SU-DHL-6 (cell line): ENCODE data around the gene MMP14.
A peak's percentile ranks its signal among the peaks of the same experiment; 100 is the strongest.

Experiments
- H2AFZ ChIP-seq: fragments of 200-600 bp; sonication (generic); 2 replicates; pipeline ENCODE4 v1.6.1; 2014; ENCODE audit warnings: low read depth, mild to moderate bottlenecking, moderate library complexity, mixed read lengths, antibody characterized with exemption, low read length; ENCODE audit not compliant: severe bottlenecking
- H3F3A ChIP-seq: fragments of 200-600 bp; shearing (Covaris generic); 2 replicates; pipeline ENCODE4 v1.6.0; 2016; ENCODE audit warnings: antibody characterized with exemption, mild to moderate bottlenecking; ENCODE audit not compliant: insufficient read depth
- H3K27ac ChIP-seq: fragments of 200-600 bp; sonication (generic); 2 replicates; pipeline ENCODE4 v1.5.1; 2016; ENCODE audit warnings: low read depth, mild to moderate bottlenecking, low read length, moderate library complexity, mixed read lengths
- H3K27me3 ChIP-seq: fragments of 200-600 bp; sonication (generic), shearing (Covaris generic); 2 replicates; pipeline ENCODE4 v1.6.0; 2014; ENCODE audit warnings: mild to moderate bottlenecking, low read length
- H3K36me3 ChIP-seq: fragments of 200-600 bp; sonication (generic); 2 replicates; pipeline ENCODE4 v1.6.1; 2014; ENCODE audit warnings: mild to moderate bottlenecking, low read length, mixed read lengths
- H3K4me2 ChIP-seq: fragments of 300-600, 200-600 bp; shearing (Covaris generic), sonication (generic); 2 replicates; pipeline ENCODE4 v1.6.0; 2014; ENCODE audit warnings: low read length, low read depth, mild to moderate bottlenecking; ENCODE audit not compliant: poor library complexity, severe bottlenecking
- H3K4me3 ChIP-seq: fragments of 200-600 bp; sonication (generic); 2 replicates; pipeline ENCODE4 v1.5.1; 2014; ENCODE audit warnings: antibody characterized with exemption, low read length, mild to moderate bottlenecking, mixed read lengths; ENCODE audit not compliant: insufficient read depth, poor library complexity, severe bottlenecking
- H3K79me2 ChIP-seq: fragments of 200-600 bp; sonication (generic); 2 replicates; pipeline ENCODE4 v1.6.1; 2014; ENCODE audit warnings: mild to moderate bottlenecking, low read length, moderate library complexity; ENCODE audit not compliant: insufficient read depth
- H3K9ac ChIP-seq: fragments of 200-600 bp; sonication (generic); 2 replicates; pipeline ENCODE4 v1.7.0; 2014; ENCODE audit warnings: mild to moderate bottlenecking, low read length
- H3K9me2 ChIP-seq: fragments of 200-600 bp; sonication (generic); replicated peaks from 2 replicates; pipeline ENCODE4 v1.6.1; 2014; ENCODE audit warnings: low read length; ENCODE audit not compliant: insufficient read depth
- H3K9me3 ChIP-seq: fragments of 200-600 bp; sonication (generic); 2 replicates; pipeline ENCODE4 v1.6.1; 2014; ENCODE audit warnings: low read length, mixed read lengths; ENCODE audit not compliant: insufficient read depth
- H4K20me1 ChIP-seq: fragments of 200-600 bp; sonication (generic); 2 replicates; pipeline ENCODE4 v1.6.1; 2014; ENCODE audit warnings: low read depth, mild to moderate bottlenecking, antibody characterized with exemption, low read length, moderate library complexity, mixed read lengths
- EZH2phosphoT487 ChIP-seq: fragments of 200-600 bp; sonication (generic), shearing (Covaris generic); conservative IDR thresholded peaks from 2 replicates; pipeline ENCODE4 v1.6.1; 2018; ENCODE audit warnings: mild to moderate bottlenecking, antibody characterized with exemption, low read length, moderate library complexity, mixed read lengths
- TF ChIP-seq, protein P1 (sequence below): fragments of 200-600 bp; sonication (generic); IDR thresholded peaks from one replicate; pipeline ENCODE4 v1.5.1; 2017; ENCODE audit warnings: antibody characterized with exemption, mild to moderate bottlenecking, low read length, moderate library complexity; ENCODE audit not compliant: insufficient read depth, poor library complexity, severe bottlenecking

MMP14 gene

DNA sequence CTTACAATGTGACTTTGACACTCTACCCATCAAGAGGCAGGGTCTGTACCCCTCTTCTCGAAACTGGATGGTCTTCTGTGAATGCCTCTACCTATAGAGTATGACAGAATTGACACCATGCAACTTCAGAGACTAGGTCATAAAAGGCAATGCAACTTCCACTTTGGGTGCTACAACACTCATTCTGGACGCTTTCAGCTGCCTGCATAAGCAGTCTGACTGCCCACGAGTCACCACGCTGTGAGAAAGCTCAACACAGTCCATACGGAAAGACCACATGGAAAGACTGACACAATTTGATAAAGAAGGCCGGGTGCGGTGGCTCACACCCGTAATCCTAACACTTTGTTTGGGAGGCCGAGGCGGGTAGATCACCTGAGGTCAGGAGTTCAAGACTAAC, 36.0 kb upstream of the MMP14 start:
- 0 out of 2 replicates have a peak, but pooled peaks cover 4% of the 10 kb centered on the region for H3F3A ChIP-seq
- no peak overlapping the region for H3K27ac ChIP-seq
- no peaks in the 10 kb centered on the region for H3K9me2 ChIP-seq
- H2AFZ ChIP-seq, result no peak overlapping the region
- TF ChIP-seq, protein P1, sequence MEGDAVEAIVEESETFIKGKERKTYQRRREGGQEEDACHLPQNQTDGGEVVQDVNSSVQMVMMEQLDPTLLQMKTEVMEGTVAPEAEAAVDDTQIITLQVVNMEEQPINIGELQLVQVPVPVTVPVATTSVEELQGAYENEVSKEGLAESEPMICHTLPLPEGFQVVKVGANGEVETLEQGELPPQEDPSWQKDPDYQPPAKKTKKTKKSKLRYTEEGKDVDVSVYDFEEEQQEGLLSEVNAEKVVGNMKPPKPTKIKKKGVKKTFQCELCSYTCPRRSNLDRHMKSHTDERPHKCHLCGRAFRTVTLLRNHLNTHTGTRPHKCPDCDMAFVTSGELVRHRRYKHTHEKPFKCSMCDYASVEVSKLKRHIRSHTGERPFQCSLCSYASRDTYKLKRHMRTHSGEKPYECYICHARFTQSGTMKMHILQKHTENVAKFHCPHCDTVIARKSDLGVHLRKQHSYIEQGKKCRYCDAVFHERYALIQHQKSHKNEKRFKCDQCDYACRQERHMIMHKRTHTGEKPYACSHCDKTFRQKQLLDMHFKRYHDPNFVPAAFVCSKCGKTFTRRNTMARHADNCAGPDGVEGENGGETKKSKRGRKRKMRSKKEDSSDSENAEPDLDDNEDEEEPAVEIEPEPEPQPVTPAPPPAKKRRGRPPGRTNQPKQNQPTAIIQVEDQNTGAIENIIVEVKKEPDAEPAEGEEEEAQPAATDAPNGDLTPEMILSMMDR, result no peak
- no peak for TF ChIP-seq EZH2phosphoT487
- H3K4me3 ChIP-seq, result no peak overlapping the region
- H3K4me2 ChIP-seq, result no peak overlapping the region
- peaks cover 8% of the 10 kb centered on the region; the same call in 1 of the 2 replicates for H3K79me2 ChIP-seq
- H3K27me3 ChIP-seq, result no peaks in the 10 kb centered on the region
- no peaks in the 10 kb centered on the region for H3K36me3 ChIP-seq
- no peak overlapping the region for H3K9ac ChIP-seq
- no peaks in the 10 kb centered on the region for H4K20me1 ChIP-seq
- H3K9me3 ChIP-seq, result no peaks in the 10 kb centered on the region

GRCh38 chr14:22801716-22802115, 34.7 kb upstream of the MMP14 start:
- Histone ChIP-seq H3K4me2 (no peak overlapping the region), H3K36me3 (no peaks in the 10 kb centered on the region), H3K9me3 (no peaks in the 10 kb centered on the region), H3K27ac (no peak overlapping the region), H3K9me2 (no peaks in the 10 kb centered on the region), H3K9ac (no peak overlapping the region), H3K4me3 (no peak overlapping the region), H3K27me3 (no peaks in the 10 kb centered on the region), H2AFZ (no peak overlapping the region), H3F3A (0 out of 2 replicates have a peak, but pooled peaks cover 4% of the 10 kb centered on the region), H4K20me1 (no peaks in the 10 kb centered on the region), H3K79me2 (peaks cover 8% of the 10 kb centered on the region; the same call in 1 of the 2 replicates)
- TF ChIP-seq EZH2phosphoT487, result no peak
- TF ChIP-seq, protein P1, result no peak

GRCh38 chr14:22802860-22803686, 33.3 kb upstream of the MMP14 start:
- Histone ChIP-seq H3K9me2 (no peaks in the 10 kb centered on the region), H3K9me3 (no peaks in the 10 kb centered on the region), H3K79me2 (peaks cover 8% of the 10 kb centered on the region; the same call in 1 of the 2 replicates), H3K4me3 (no peak overlapping the region), H3K4me2 (peak overlapping the region; percentile 48), H4K20me1 (no peaks in the 10 kb centered on the region), H3K27me3 (no peaks in the 10 kb centered on the region), H2AFZ (no peak overlapping the region), H3K27ac (peak overlapping the region; percentile 76), H3F3A (0 out of 2 replicates have a peak, but pooled peaks cover 4% of the 10 kb centered on the region), H3K9ac (peak overlapping the region; percentile 23; the same call in 1 of the 2 replicates), H3K36me3 (no peaks in the 10 kb centered on the region)
- TF ChIP-seq EZH2phosphoT487, result no peak
- TF ChIP-seq, protein P1, result no peak
